OCI-LY7 (cell line): ENCODE measurements around the gene TDRD7. TPM values are rescaled to one million over a fixed set of nuclear protein-coding genes. Genes with fewer than 3 reads are reported as not detected.

ENCODE experiments used
- BruUV-seq: library from RNA; stranded (reverse); fragments of 400-500 nt; replicated peaks from 2 replicates; lab custom pipeline; 2021; lab: Mats Ljungman, UMichigan
- CTCF ChIA-PET: fragments of 300-600 bp; sonication (Branson Sonifier 250); formaldehyde crosslinking; loops from one replicate; lab custom pipeline; 2022; ENCODE audit warnings: antibody characterized with exemption; ENCODE audit not compliant: unreplicated experiment; lab: Charles Lee
- POLR2A ChIA-PET: fragments of 300-600 bp; sonication (Branson Sonifier 250); formaldehyde crosslinking; loops from one replicate; lab custom pipeline; 2022; ENCODE audit warnings: antibody characterized with exemption; lab: Charles Lee
- DNase-seq: peaks from one replicate; pipeline ENCODE4 v3.0.0-alpha.2; 2015; ENCODE audit warnings: low spot score
- H2AFZ ChIP-seq: fragments of 200-600 bp; sonication (generic), shearing (Covaris generic); 2 replicates; pipeline ENCODE4 v1.6.1; 2014; ENCODE audit warnings: mild to moderate bottlenecking, antibody characterized with exemption, low read length, moderate library complexity
- H3K27ac ChIP-seq: fragments of 200-600 bp; sonication (generic); 2 replicates; pipeline ENCODE4 v1.5.1; 2014; ENCODE audit warnings: mixed run types, low read depth, mild to moderate bottlenecking, moderate library complexity, low read length, inconsistent platforms; ENCODE audit not compliant: poor library complexity, severe bottlenecking
- H3K36me3 ChIP-seq: fragments of 200-600 bp; sonication (generic); 2 replicates; pipeline ENCODE4 v1.6.1; 2014; ENCODE audit warnings: mild to moderate bottlenecking, antibody characterized with exemption, low read length, moderate library complexity, mixed read lengths; ENCODE audit not compliant: insufficient read depth
- H3K4me1 ChIP-seq: fragments of 200-600 bp; sonication (generic); 2 replicates; pipeline ENCODE4 v1.5.1; 2014; ENCODE audit warnings: mild to moderate bottlenecking, low read length; ENCODE audit not compliant: insufficient read depth, poor library complexity, severe bottlenecking
- H3K4me2 ChIP-seq: fragments of 200-600 bp; sonication (generic); 2 replicates; pipeline ENCODE4 v1.6.1; 2014; ENCODE audit warnings: mild to moderate bottlenecking, low read length
- H3K4me3 ChIP-seq: fragments of 200-600 bp; sonication (generic); 2 replicates; pipeline ENCODE4 v1.5.1; 2014; ENCODE audit warnings: mild to moderate bottlenecking, low read depth, low read length; ENCODE audit not compliant: poor library complexity, severe bottlenecking
- H3K79me2 ChIP-seq: fragments of 200-600 bp; sonication (generic); 2 replicates; pipeline ENCODE4 v1.6.1; 2016; ENCODE audit warnings: low read depth, mild to moderate bottlenecking, low read length, moderate library complexity, mixed read lengths; ENCODE audit not compliant: insufficient read depth
- H3K9me2 ChIP-seq: fragments of 200-600 bp; sonication (generic); 2 replicates; pipeline ENCODE4 v1.6.1; 2016; ENCODE audit warnings: mild to moderate bottlenecking, low read length, mixed read lengths; ENCODE audit not compliant: insufficient read depth
- H3K9me3 ChIP-seq: fragments of 200-600 bp; sonication (generic); 2 replicates; pipeline ENCODE4 v1.6.1; 2014; ENCODE audit warnings: mild to moderate bottlenecking, mixed run types, low read length, mixed read lengths
- H4K20me1 ChIP-seq: fragments of 200-600 bp; sonication (generic); 2 replicates; pipeline ENCODE4 v1.6.1; 2014; ENCODE audit warnings: mild to moderate bottlenecking, antibody characterized with exemption, low read length, moderate library complexity, mixed read lengths; ENCODE audit not compliant: insufficient read depth
- EZH2phosphoT487 ChIP-seq: fragments of 200-600 bp; sonication (generic); IDR thresholded peaks from 2 replicates; pipeline ENCODE4 v1.6.1; 2018; ENCODE audit warnings: low read depth, borderline replicate concordance, mild to moderate bottlenecking, mixed run types, antibody characterized with exemption, low read length, moderate library complexity, mixed read lengths
- intact Hi-C: fragments of 100-400 bp; cut with micrococcal nuclease; formaldehyde crosslinking; loops from one replicate; pipeline ENCODE4 v1.10.0; 2022; ENCODE audit not compliant: unreplicated experiment
- total RNA-seq, 2 experiments: library from RNA; depleted of rRNA in 1 of 2; stranded (reverse); fragments of >200 nt in 1 of 2; shearing (Covaris generic) in 1 of 2; gene quantifications; 2 replicates each; pipeline ENCODE4 v1.2.3, GENCODE V29; 2014 to 2022
- TF ChIP-seq, protein P1 (sequence below): fragments of 200-600 bp; sonication (generic); conservative IDR thresholded peaks from 2 replicates; pipeline ENCODE4 v1.5.1; 2014; ENCODE audit warnings: mild to moderate bottlenecking, antibody characterized with exemption, low read length, moderate library complexity, mixed read lengths

TDRD7 gene
- total RNA-seq, 2 experiments from 2014 or later: 4.0 to 6.1 TPM

DNA sequence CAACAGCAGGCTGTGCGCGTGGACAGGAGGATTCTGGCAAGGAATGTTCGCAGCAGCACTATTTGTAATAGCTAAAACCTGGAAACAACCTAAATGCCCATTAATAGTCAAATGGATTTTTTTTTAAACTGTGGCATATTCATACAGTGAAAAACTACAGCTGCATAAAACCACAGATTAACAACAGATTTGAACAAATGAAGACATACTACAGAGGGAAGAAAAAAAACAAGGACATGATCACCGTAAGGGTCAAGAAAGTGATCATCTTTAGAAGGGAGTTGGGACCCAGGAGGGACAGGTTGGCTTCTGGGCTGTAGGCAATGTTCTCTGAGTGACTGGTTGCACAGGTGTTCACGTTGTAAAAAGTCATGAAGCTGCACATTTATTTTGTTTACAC is 88.4 kb downstream of the TDRD7 start:
- POLR2A ChIA-PET: interaction anchor here (0.7 to 1.2 kb wide), 3 partner anchors 15 to 54 kb away, joined by 3 to 7 read pairs (median 5); no protein-coding TSS in a partner anchor
- Histone ChIP-seq H3K36me3 (no peaks in the 10 kb centered on the region), H3K9me2 (no peaks in the 10 kb centered on the region; the same call in 1 of the 2 replicates), H3K27ac (no peak overlapping the region), H3K4me2 (no peak overlapping the region), H4K20me1 (no peaks in the 10 kb centered on the region), H3K9me3 (no peaks in the 10 kb centered on the region), H3K79me2 (no peaks in the 10 kb centered on the region), H3K4me1 (no peaks in the 10 kb centered on the region), H2AFZ (no peak overlapping the region), H3K4me3 (no peak overlapping the region)
- intact Hi-C loops: no loop called here
- CTCF ChIA-PET: no interaction called here
- no peak for TF ChIP-seq EZH2phosphoT487
- TF ChIP-seq, protein P1, sequence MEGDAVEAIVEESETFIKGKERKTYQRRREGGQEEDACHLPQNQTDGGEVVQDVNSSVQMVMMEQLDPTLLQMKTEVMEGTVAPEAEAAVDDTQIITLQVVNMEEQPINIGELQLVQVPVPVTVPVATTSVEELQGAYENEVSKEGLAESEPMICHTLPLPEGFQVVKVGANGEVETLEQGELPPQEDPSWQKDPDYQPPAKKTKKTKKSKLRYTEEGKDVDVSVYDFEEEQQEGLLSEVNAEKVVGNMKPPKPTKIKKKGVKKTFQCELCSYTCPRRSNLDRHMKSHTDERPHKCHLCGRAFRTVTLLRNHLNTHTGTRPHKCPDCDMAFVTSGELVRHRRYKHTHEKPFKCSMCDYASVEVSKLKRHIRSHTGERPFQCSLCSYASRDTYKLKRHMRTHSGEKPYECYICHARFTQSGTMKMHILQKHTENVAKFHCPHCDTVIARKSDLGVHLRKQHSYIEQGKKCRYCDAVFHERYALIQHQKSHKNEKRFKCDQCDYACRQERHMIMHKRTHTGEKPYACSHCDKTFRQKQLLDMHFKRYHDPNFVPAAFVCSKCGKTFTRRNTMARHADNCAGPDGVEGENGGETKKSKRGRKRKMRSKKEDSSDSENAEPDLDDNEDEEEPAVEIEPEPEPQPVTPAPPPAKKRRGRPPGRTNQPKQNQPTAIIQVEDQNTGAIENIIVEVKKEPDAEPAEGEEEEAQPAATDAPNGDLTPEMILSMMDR: no peak
- DNase-seq: no peak
- no TSS peak for BruUV-seq

GRCh38 chr9:97500765-97501176 is 88.9 kb downstream of the TDRD7 start:
- Histone ChIP-seq H3K36me3 (no peaks in the 10 kb centered on the region), H2AFZ (no peak overlapping the region), H3K9me2 (no peaks in the 10 kb centered on the region; the same call in 1 of the 2 replicates), H4K20me1 (no peaks in the 10 kb centered on the region), H3K4me2 (no peak overlapping the region), H3K4me3 (no peak overlapping the region), H3K4me1 (no peaks in the 10 kb centered on the region), H3K27ac (no peak overlapping the region), H3K9me3 (no peaks in the 10 kb centered on the region), H3K79me2 (no peaks in the 10 kb centered on the region)
- CTCF ChIA-PET: no interaction called here
- no peak for DNase-seq
- POLR2A ChIA-PET: interaction anchor here (0.7 to 1.2 kb wide), 3 partner anchors 16 to 55 kb away, joined by 3 to 7 read pairs (median 5); no protein-coding TSS in a partner anchor
- peak; percentile 63; the same call in 1 of the 2 replicates for TF ChIP-seq EZH2phosphoT487
- TF ChIP-seq, protein P1: no peak
- no TSS peak for BruUV-seq
- intact Hi-C loops: no loop called here

- TF ChIP-seq, protein P1: no peak
- 0 out of 2 replicates have a peak, but pooled peaks have one; percentile 40 for TF ChIP-seq EZH2phosphoT487
- Histone ChIP-seq H3K9me2 (no peaks in the 10 kb centered on the region; the same call in 1 of the 2 replicates), H3K36me3 (no peaks in the 10 kb centered on the region), H3K79me2 (no peaks in the 10 kb centered on the region), H3K4me2 (no peak within 1 kb of the TSS), H3K9me3 (no peaks in the 10 kb centered on the region), H2AFZ (no peak within 1 kb of the TSS), H4K20me1 (no peaks in the 10 kb centered on the region), H3K4me3 (no peak within 1 kb of the TSS), H3K4me1 (no peaks in the 10 kb centered on the region), H3K27ac (no peak within 1 kb of the TSS)
- ChIA-PET POLR2A (interaction anchor here (0.7 to 1.2 kb wide), 2 partner anchors 16 to 22 kb away, joined by 5 to 7 read pairs; no protein-coding TSS in a partner anchor), CTCF (no interaction called here)
- intact Hi-C loops: no loop called here
- DNase-seq: no peak
- no TSS peak for BruUV-seq
Measured at GRCh38 chr9:97501177-97501971, 89.5 kb downstream of the TDRD7 start, which contains the start of gene TMOD1. TMOD1 (plus strand) TSS chr9:97501666; CDS start chr9:97524189, 22,523 bp downstream.
